Loucy (cell line): ENCODE results near the gene DMPK.

ENCODE experiments used
- EZH2phosphoT487 ChIP-seq: fragments of 200-600 bp; IDR thresholded peaks from 2 replicates; pipeline ENCODE4 v1.6.1; 2018; ENCODE audit warnings: antibody characterized with exemption, mild to moderate bottlenecking, moderate library complexity, borderline replicate concordance
- TF ChIP-seq, protein P1 (sequence below): fragments of 200-600 bp; sonication (generic); conservative IDR thresholded peaks from 2 replicates; pipeline ENCODE4 v1.5.1; 2014; ENCODE audit warnings: mild to moderate bottlenecking, antibody characterized with exemption, low read length

DNA sequence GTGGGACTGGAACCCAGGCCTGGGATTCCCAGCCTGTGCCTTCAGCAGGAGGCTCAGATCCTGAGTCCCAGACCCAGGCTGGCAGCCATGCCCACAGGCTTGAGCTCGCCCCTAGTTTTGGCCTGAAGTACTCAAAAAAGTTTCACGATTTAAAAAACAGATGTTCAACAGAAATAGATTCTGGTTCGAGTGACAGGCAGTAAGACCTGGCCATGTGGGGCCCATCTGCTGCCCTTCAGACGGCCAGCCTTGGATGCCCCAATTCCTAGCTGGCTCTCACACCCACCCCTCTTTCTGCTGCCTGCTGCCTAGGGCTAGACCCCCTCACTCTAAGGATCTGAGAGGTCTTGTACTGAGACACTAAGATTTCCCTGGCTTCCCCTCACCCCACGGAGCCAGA, 2.8 kb upstream of the DMPK start:
- TF ChIP-seq, protein P1, sequence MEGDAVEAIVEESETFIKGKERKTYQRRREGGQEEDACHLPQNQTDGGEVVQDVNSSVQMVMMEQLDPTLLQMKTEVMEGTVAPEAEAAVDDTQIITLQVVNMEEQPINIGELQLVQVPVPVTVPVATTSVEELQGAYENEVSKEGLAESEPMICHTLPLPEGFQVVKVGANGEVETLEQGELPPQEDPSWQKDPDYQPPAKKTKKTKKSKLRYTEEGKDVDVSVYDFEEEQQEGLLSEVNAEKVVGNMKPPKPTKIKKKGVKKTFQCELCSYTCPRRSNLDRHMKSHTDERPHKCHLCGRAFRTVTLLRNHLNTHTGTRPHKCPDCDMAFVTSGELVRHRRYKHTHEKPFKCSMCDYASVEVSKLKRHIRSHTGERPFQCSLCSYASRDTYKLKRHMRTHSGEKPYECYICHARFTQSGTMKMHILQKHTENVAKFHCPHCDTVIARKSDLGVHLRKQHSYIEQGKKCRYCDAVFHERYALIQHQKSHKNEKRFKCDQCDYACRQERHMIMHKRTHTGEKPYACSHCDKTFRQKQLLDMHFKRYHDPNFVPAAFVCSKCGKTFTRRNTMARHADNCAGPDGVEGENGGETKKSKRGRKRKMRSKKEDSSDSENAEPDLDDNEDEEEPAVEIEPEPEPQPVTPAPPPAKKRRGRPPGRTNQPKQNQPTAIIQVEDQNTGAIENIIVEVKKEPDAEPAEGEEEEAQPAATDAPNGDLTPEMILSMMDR, result no peak
- TF ChIP-seq EZH2phosphoT487, result no peak
